WERI-Rb-1 (cell line): ENCODE measurements around the gene GATAD2A.

Experiments
- DNase-seq: peaks from one replicate; pipeline ENCODE4 v3.0.0-alpha.2; 2020
- H3K27ac ChIP-seq: fragments of 250-450 bp; sonication (Bioruptor Pico); 2 replicates; pipeline ENCODE4 v1.5.1; 2020; ENCODE audit warnings: mild to moderate bottlenecking, moderate library complexity
- H3K27me3 ChIP-seq: fragments of 250-450 bp; sonication (Bioruptor Pico); 2 replicates; pipeline ENCODE4 v1.5.1; 2021; ENCODE audit warnings: mild to moderate bottlenecking, low read depth, moderate library complexity; ENCODE audit not compliant: insufficient read depth, severe bottlenecking
- H3K36me3 ChIP-seq: fragments of 250-450 bp; sonication (Bioruptor Pico); 2 replicates; pipeline ENCODE4 v1.5.1; 2020; ENCODE audit warnings: mild to moderate bottlenecking, moderate library complexity
- H3K4me3 ChIP-seq: 2 replicates; pipeline ENCODE4 v1.5.1; 2011; ENCODE audit warnings: low read depth, mild to moderate bottlenecking, control low read depth, low read length
- H3K9me3 ChIP-seq: fragments of 250-450 bp; sonication (Bioruptor Pico); 2 replicates; pipeline ENCODE4 v1.5.1; 2021; ENCODE audit warnings: mild to moderate bottlenecking, moderate library complexity; ENCODE audit not compliant: severe bottlenecking
- CTCF ChIP-seq: IDR thresholded peaks from 2 replicates; pipeline ENCODE4 v1.5.1; 2011; ENCODE audit warnings: low read depth, mild to moderate bottlenecking, control low read depth, inconsistent platforms, low read length

GATAD2A gene

GRCh38 chr19:19550485-19550929 is 145.0 kb downstream of the GATAD2A start:
- TF ChIP-seq CTCF, result no peak
- Histone ChIP-seq H3K27ac (no peak overlapping the region), H3K4me3 (no peak overlapping the region), H3K36me3 (no peaks in the 10 kb centered on the region), H3K9me3 (no peaks in the 10 kb centered on the region), H3K27me3 (no peaks in the 10 kb centered on the region)
- no peak for DNase-seq

DNA sequence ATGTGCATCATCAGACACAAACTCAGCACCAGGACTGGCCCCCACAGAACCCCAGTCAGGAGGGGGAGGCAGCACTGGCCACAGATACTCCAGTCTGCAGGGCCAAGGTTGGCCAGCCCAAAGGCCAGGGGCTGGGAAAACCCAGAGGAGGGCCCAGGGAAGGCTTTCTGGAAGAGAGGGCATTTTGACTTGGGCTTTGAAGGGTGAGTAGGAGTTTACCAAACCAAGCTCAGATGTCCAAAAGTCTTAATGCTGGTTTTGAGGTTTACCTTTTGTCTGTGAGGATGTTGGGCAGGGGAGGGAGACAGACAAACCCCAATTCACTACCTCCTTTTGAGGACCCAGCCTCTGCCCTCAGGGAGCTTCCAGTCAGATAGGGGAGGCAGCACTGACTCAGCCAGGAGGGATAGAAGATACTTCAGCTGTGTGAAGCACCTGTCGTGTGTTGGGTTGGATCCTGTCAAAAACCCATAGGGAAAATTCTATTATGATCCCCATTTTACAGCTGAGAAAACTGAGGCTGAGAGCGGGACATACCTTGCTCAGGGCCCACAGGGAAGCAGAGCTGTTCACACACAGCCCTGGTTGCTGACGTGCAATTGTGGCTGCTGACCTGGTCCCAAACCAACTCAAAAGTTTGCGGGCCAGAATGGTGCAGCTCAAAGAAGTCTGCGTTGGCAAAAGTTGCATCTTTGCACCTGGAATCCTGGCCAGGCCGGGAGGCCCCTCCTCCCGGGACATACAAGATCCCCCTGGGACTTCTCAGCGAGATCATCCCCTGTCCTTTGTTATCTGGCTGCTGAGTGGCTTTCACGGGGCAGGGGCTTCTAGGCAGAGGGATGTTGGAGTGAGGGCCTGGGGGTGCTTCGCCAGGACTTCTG is 145.7 kb downstream of the GATAD2A start:
- H3K36me3 ChIP-seq, result no peaks in the 10 kb centered on the region
- H3K27me3 ChIP-seq, result no peaks in the 10 kb centered on the region
- H3K27ac ChIP-seq, result no peak overlapping the region
- H3K9me3 ChIP-seq, result no peaks in the 10 kb centered on the region
- no peak for TF ChIP-seq CTCF
- no peak overlapping the region for H3K4me3 ChIP-seq
- DNase-seq, result no peak

- no peaks in the 10 kb centered on the region for H3K36me3 ChIP-seq
- H3K4me3 ChIP-seq, result no peak overlapping the region
- H3K27me3 ChIP-seq, result no peaks in the 10 kb centered on the region
- no peak overlapping the region for H3K27ac ChIP-seq
- TF ChIP-seq CTCF, result no peak
- no peaks in the 10 kb centered on the region for H3K9me3 ChIP-seq
- DNase-seq, result no peak
These were observed 146.3 kb downstream of the GATAD2A start for GRCh38 chr19:19551853-19552192.

- peak; percentile 58 for DNase-seq
- no peaks in the 10 kb centered on the region for H3K36me3 ChIP-seq
- no peaks in the 10 kb centered on the region for H3K9me3 ChIP-seq
- no peak overlapping the region for H3K4me3 ChIP-seq
- H3K27ac ChIP-seq, result no peak overlapping the region
- no peaks in the 10 kb centered on the region for H3K27me3 ChIP-seq
- TF ChIP-seq CTCF, result peak; percentile 79
These were observed 147.3 kb downstream of the GATAD2A start for GRCh38 chr19:19552798-19553197.

GRCh38 chr19:19553670-19554069 is 148.2 kb downstream of the GATAD2A start:
- DNase-seq, result no peak
- H3K36me3 ChIP-seq, result no peaks in the 10 kb centered on the region
- H3K9me3 ChIP-seq, result no peaks in the 10 kb centered on the region
- H3K27ac ChIP-seq, result no peak overlapping the region
- TF ChIP-seq CTCF, result no peak
- no peaks in the 10 kb centered on the region for H3K27me3 ChIP-seq
- no peak overlapping the region for H3K4me3 ChIP-seq
